Right forelimb (tissue), 1 donor: ENCODE results near the gene OGDH.
"Not testable (repeated sequence)": the region's sequence is repeated elsewhere in the genome, so short reads cannot be mapped to it uniquely, and the experiment has no call there.

Experiments
- DNase-seq: peaks from one replicate; pipeline ENCODE4 v3.0.0-alpha.2; 2018

Gene OGDH

DNA sequence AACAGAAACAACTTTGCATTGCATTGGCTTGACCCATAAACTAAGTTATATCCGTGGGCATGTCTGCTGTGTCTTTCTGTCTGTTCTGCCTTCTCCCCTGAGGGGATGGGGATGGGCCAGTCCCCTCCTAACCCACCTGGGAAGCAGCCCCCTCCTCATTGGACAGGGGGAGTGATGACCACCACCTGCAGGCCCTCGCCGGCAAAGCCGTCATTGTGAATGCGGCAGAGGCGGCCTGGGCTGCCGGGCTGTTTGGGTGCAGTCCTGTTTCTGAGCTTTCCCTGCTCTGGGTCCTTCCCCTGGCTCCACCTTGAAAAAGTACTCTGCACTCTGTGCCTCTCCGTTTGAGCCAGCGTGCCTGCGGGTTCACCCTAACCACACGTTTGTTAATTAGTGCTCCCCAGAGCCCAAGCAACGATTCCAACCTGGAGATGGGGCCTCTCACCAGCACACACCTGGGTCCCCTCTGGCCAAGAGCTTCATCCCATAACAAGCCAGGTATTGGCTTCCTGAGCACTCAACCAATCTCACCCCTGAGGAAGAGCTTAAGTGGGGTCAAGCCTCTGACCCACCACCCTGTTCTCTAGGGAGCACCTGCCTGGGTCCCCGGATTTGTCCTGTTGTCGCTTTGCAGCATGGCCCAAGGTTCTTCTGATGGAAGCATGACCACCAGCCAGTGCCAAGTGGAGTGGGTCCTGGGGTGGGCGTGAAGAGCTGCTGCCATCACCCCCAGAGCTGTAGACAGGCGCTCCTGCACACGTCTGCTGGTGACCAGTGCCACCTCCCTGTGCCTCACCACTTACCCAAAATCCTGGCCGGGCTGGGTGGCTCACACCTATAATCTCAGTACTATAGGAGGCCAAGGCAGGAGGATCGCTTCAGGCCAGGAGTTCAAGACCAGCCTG, 102.8 kb downstream of the OGDH start:
- no peak for DNase-seq

DNA sequence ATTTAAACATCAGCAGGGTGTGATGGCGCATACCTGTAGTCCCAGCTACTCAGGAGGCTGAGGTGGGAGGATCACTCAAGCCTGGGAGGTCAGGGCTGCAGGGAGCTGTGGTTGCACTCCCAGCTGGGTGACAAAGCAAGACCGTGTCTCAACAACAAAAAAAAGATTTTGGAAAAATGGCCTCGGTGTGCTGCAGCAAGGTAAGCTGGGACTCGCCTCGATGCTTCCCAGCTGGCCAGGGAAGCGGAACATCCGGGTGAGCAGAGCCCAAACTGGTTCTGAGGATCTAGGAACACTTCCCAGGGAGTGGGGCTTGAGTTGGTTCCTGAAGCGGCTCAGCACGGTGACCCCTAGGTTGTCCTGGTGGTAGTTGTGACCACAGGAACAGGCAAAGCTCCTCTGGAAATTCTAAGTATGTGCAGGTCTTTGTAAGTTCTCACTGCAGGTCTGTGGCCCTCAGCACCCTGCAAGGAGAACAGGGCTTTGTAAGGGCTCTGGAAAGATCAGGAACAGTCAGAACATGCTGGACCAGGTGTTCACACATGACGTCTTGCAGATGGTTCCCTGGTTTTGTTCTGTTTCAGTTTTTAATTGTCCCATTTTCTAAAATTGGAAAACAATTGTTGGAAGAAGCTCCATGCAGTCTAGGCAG, 103.6 kb downstream of the OGDH start:
- no peak for DNase-seq

DNA sequence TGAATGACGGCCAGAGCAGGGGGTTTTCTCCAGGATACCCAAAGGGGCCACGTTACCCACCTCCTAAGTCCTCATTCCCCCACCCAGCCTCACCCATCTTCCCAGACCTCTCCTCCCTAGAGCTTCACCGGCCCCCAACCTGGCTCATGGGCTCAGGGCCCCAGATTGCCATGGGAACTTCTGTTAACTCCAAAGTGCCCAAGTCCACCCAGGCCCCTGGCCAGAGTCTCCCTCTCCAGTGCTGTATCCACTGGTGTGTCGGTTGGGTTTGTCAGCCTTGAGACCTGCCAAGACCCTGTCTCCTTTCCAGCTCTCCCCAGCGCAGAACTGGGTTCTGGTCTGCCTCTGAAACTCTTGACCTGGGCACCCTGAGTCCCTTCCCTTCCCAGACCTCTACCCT, 105.1 kb downstream of the OGDH start:
- DNase-seq = no peak

DNA sequence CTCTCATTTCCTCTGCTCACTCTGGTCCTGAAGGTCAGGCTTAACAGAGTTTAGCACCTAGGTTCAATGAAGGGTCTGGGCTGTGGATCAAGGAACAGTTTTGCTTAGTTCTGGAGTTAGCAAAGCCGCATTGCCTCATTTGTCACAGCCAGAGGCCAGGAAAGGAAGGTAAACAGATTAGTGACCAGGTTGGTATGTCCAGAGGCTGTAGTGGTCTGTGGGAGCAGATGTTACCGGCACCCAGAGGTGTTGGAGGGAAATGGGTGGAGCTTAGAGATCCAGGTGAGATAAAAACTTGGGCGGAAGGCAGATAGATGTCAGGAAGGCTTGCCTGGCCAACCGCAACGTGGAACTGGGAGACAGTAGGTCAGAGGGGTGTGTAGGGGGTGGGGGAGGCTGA, 105.6 kb downstream of the OGDH start:
- no peak for DNase-seq

DNA sequence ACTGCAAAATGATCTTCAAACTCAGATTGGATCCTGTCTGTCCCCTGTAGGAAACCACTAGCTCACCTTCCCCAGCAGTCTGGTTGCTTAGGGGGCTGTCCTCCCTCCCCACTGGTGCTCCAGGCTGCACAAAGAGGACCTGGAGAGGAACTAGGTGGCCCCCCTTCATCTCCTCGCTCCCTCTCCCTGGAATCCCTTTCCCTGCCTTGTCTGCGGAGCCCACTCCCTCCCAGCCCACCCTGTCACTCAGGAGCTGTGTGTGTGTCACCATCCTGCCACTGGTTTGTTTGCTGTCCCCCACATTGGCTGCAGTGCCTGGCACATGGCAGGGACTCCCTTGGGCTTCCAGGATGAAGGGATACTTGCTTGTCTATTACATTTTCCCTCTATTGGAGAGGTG, 106.7 kb downstream of the OGDH start:
- no peak for DNase-seq

DNA sequence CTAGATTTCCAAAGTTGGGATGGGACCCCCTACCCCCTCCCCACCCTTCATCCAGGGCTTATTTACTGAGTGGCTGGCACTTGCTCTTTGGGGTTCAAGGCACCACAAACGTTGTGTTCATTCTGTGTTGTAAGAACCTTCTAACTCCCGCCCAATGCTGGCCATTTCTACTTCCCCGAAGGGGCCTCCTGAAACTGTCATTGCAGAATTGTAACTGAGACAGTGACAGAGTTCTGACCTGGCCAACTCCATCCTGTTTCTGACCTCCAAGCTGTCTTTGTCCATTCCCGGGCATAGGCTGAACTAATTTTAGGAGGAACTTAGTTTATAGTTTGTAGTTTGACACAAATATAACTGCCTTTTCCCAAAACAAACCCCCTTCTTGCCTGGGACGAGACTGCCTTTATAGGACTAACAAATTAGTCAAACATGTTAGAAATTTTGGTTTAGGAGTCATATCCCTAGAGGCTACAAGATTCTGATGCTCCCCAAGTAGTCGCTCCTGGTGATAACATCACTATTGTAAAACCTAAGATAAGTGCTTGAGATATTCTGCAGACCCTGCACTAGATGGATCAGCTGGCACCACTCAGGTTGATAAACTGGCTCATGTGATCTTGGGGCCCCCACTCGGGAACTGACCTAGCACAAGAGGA, 107.4 kb downstream of the OGDH start:
- no peak for DNase-seq

DNA sequence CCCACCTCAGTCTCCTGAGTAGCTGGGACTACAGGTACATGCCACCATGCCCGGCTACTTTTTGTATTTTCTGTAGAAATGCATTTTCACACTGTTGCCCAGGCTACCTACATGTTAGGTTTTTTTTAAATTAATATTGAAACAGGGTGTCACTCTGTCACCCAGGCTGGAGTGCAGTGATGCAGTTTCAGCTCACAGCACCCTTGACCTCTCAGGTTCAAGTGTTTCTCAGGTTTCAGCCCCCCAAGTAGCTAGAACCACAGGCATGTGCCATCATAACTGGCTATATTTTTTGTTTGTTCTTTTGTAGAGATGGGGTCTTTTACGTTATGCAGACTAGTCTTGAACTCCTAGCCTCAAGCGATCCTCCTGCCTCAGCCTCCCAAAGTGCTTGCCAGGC, 109.8 kb downstream of the OGDH start:
- DNase-seq = no peak

DNA sequence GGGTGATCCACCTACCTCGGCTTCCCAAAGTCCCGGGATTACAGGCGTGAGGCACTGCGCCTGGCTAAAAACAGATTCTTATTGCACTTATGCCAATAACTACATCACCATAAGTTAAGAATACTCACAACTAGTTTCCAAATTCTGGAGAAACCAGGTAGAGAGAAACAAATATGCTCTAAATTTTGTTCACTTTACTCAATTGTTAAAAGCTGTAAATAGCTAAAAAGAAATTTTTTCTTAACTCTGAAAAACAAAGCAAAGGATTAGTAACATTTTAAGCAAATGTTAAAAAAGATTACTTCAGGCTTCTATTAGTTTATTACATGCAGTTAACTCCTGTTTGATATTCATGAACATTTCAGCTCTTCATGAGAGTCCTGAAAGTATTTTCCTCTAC, 113.9 kb downstream of the OGDH start:
- DNase-seq = no peak

DNA sequence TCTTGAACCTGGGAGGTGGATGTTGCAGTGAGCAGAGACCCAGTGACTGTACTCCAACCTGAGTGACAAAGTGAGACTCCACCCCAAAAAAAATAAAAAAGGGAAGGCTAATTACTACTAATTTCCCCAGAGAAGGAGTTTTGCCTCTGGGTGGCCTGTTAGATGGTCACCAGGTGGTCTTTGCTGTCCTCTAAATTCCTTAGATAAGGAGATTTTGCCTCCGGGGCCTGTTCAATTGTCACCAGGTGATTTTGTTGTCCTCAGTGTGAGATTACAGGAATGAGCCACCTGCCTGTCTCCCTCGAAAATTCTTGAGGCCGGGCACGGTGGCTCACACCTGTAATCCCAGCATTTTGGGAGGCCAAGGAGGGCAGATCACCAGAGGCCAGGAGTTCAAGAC, 117.8 kb downstream of the OGDH start:
- no peak for DNase-seq

DNA sequence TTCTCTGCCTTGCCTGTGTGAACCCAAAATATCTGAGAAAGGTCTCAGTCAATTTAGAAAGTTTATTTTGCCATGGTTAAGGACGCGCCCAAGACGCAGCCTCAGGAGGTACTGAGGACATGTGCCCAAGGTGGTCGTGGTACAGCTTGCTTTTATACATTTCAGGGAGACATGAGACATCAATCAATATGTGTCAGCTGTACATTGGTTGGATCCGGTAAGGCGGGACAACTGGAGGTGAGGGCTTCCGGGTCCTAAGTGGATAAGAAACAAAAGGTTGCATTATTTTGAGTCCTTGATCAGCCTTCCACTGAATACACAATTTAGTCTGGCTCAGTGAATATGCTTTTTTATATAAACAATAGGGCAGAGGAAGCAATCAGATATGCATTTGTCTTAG, 119.8 kb downstream of the OGDH start:
- not testable (repeated sequence) for DNase-seq

DNA sequence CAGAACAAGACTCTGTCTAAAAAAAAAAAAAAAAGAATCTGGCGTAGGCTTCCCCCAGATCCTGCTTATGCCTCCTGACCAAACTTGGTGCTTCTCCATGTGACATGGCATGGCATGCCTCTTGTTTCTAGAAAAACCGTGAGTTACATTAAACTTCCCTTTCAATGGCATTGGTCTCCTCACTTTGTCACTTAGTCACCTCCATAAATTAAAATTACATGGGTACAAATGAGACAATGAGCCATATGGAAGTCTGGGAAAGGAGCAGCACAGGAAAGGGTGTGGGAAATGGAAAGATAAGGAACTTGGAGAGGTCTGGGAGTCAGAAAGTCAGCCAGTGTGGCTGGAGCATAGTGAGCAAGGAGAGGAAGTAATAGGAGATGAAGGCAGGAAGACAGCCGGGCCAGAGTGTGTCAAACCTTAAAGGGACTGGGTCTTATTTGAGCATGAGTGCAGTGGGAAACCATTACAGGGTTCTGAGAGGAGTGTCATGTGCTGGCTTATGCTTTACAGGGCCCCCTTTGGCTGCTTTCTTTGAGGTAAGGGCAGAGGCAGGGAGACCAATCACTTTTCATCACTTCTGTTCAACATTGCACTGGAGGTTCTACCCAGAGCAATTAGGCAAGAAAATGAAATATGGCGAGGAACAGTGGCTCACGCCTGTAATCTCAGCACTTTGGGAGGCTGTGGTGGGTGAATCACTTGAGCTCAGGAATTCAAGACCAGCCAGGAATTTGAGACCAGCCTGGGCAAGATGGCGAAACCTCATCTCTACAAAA, 120.9 kb downstream of the OGDH start:
- DNase-seq = no peak

DNA sequence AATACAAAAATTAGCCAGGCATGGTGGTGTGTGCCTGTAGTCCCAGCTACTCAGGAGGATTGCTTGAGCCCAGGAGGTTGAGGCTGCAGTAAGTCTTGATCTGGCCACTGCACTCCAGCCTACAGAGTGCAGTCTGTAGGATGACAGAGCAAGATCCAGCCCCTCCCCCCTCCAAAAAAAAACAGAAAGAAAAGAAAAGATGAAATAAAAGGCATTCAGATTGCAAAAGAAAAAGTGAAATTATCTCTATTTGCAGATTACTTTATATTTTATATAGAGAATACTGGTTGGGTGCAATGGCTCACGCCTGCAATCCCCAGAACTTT, 121.5 kb downstream of the OGDH start:
- DNase-seq = no peak

DNA sequence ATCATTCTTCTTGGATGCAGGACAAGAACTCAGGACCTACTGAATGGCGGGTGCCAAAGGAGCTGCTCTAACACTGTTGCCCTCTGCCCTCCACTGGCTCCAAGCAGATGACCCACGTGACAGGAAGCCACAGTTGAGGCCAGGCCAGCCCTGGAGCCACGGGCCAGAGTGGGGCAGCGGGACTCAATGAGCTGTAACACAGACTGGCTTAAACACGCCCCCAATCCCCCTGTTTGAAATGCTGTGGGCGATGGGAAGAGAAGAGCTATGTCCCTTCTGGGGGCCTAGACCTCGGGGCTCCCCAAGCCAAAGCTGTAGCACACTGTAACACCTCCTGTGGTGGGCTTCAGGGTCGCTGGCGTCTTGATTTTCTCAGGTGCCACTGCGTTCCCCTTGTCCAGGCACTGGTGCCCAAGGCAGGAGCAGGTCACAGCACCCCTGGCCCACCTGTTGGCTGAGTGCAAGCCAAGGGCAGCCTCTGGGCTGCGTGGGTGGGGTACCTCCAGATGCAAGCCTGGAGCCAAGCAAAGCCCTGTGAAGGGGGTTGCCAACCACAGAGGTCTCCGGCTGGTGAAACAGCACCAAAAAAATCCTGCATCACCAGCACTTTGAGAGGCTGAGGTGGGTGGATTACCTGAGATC, 123.6 kb downstream of the OGDH start:
- no peak for DNase-seq

DNA sequence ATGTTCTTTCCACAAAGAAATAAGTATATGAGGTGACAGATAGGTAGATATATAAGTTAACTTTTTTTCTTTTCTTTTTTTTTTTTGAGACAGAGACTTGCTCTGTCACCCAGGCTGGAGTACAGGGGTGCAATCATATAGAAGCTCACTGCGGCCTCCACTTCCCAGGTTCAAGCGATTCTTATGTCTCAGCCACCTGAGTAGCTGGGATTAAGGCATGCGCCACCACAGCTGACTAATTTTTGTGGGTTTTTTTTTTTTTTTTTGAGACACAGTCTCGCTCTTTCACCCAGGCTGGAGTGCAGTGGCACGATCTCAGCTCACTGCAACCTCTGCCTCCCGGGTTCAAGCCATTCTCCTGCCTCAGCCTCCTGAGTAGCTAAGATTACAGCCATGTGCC, 126.5 kb downstream of the OGDH start:
- not testable (repeated sequence) for DNase-seq

DNA sequence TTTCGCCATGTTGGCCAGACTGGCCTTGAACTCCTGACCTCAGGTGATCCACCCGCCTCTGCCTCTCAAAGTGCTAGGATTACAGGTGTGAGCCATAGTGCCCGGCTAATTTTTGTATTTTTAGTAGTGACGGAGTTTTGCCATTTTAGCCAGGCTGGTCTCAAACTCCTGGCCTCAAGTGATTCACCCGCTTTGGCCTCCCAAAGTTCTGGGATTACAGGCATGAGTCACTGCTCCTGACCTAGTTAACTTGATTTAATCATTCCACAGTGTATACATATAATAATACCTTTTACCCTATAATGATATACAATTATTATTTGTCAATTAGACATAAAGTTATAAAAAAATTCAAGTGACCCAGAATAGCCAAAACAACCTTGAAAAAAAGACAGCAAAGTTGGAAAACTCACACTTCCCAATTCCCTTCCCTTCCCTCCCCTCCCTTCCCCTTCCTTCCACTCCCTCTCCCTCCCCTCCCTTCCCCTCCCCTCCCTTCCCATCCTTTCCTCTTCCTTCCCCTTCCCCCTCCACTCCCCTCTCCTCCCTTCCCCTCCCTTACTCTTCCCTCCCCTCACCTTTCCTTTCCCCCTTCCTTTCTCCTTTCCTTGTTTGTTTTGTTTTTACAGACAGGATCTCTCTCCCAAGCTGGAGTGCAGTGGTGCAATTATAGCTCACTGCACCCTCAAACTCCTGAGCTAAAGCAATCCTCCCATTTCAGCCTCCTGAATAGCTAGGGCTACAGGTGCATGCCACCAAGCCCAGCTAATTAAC, 127.5 kb downstream of the OGDH start:
- no peak for DNase-seq

DNA sequence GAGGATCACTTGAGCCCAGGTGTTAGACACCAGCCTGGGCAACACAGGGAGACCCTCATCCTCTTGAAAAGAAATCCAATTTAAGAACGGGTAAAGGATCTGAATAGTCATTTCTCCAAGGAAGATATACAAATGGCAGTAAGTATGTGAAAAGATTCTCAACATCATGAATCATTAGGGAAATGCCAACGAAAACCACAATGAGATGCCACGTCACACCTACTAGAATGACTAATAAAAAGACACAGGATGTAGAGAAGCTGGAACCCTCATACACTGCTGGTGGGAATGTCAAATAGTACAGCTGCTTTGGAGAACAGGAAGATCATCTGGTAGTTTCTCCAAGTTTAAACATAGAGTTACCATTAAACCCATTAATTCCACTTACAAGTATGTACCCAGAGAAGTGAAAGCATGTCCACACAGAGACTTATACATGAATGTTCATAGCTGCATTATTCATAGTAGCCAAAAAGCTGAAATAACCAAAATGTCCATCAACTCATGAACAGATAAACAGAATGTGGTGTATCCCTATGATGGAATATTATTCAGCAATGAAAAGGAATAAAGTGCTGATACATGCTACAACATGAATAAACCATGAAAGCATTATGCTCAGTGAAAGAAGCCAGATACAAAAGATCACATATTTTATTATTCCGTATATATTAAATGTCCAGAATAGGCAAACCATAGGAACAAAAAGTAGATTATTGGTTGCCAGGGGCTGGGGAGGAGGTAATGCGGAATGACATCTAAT, 129.2 kb downstream of the OGDH start:
- DNase-seq = no peak

DNA sequence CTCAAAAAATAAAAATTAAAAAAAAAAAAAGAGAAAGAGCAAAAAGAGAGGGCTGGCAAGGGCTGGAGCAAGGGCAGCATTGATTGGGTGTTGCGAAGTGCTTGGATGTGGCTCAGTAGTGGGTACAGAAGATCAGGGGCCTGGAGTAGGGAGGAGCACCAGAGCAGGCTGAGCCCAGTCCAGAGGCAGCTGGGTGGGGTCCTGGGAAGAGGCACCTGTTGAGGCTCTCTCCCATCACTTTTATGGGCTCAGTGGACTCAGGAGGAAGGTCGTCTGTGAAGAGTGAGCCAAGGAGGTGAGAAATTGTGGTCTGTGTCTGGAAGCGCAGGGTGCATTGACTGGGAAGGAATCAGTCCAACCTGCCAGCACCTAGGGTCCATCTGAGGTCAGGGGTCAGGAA, 130.5 kb downstream of the OGDH start:
- DNase-seq = no peak

DNA sequence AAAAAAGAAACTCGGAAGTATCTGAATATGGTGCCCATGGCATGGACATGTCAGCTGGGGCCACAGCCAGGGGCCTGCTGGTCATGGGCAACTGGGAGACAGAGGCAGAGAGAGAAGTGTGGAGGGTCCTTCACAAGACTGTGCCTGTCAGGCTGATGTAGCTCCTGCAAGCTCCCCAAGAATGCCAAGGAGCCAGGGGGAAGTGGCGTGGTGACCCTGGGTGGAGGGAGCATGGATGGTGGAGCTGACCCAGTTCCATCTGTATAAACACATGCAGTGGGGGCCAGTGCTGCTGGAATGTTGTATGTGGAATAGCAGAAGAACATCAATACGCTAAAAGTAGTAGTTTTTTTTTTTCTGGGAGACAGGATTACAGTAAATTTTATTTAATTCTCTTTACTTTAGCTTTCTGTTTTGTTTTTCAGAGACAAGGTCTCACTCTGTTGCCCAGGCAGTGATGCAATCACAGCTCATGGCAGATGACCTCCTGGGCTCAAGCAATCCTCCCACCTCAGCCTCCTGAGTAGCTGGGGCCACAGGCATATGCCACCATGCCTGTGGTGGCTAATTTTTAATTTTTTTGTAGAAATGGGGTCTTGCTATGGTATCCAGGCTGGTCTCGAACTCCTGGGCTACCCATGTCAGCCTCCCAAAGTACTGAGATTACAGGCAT, 131.8 kb downstream of the OGDH start:
- DNase-seq = no peak

DNA sequence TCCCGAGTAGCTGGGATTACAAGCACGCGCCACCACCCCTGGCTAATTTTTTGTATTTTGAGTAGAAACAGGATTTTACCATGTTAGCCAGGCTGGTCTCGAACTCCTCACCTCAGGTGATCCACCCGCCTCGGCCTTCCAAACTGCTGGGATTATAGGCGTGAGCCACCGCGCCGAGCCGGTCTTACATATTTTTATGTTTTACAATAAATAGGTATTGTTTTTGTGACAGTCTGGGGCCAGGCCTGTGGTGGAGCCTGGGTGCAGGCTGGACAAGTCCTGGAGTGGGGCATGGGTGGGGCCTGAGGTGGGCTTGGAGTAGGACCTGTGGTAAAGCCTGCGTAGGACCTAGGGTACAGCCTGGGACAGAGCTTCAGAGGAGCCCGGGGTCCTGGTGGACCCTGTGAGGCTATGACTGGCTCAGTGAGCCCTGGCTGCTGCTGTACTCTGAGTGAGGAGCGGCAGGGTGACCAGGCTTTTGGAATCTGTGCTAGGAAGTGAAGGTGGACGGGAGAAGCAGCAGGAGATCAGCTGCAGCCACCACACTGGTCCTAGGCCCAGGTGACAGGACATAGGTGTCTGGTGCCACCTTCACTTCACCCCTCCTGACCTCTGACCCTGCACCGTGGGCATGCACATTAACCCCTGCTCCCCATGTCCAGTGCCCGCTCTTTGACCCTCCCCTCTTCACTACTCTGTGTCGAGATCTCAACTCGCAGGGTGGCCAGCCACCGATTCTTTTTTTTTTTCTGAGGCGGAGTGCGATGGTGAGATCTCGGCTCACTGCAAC, 132.6 kb downstream of the OGDH start:
- DNase-seq = no peak

DNA sequence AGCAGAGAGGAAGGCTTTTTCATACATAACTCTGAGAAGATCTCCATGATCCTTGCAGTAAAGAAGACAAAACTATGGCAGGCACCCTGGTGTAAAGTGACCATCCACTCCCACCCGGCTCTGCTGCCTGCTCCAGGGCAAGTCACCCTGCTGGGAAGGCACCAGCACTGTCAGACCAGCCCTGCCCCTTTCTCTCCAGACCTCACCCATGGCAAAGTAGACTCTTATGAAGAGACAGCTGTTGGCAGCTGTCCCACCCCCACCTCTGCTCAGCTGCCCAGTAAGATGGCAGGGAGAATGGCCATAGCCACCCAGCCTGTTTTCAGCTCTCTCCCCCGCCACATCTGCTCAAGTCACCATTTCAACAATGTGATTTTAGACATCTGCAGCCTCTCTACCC, 133.6 kb downstream of the OGDH start:
- no peak for DNase-seq
